ENCODE measurements around the gene DIAPH3. TPM values are rescaled to one million over a fixed set of nuclear protein-coding genes. Genes with fewer than 3 reads are reported as not detected.

DIAPH3 gene
- total and polyA plus RNA-seq, 4 donors, result 4.0 to 7.5 (median 5.6) TPM

- no peak for DNase-seq (ENCODE audit: low read depth in 4 of 6, low spot score in 6 of 6)
- H3K27ac ChIP-seq (ENCODE audit: low read depth, low read length), result no peak overlapping the region
- H3K36me3 ChIP-seq (ENCODE audit: control insufficient read depth, insufficient read depth, low read length), result no peaks in the 10 kb centered on the region
- WGBS (ENCODE audit: insufficient coverage), result no CpG with 5 or more reads among the region's 1 CpG
- H3K4me3 ChIP-seq (ENCODE audit: low read depth, low read length), result no peak overlapping the region
- H3K27me3 ChIP-seq (ENCODE audit: control insufficient read depth, insufficient read depth, low read length), result no peaks in the 10 kb centered on the region
- no peaks in the 10 kb centered on the region for H3K9me3 ChIP-seq (ENCODE audit: control insufficient read depth, insufficient read depth, low read length)
- no peaks in the 10 kb centered on the region for H3K4me1 ChIP-seq (ENCODE audit: control insufficient read depth, insufficient read depth, low read length)
These were observed 14.6 kb upstream of the DIAPH3 start for GRCh38 chr13:60178327-60178726.

DNA sequence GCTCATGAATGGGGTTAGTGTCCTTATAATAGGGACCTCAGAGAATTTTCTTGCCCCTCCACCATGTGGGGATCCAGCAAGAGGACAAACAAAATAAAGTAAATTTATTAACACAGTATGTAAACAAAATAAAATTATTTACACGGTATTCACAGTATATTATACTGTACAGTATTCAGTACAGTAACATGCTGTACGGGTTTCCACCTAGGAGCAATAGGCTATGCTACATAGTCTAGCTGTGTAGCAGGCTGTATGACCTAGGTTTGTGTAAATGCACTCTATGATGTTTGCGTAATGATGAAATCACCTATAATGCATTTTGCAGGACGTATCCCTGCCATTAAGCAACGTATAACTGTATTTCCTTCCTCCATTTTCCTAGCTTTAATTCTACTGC lies 11.8 kb upstream of the DIAPH3 start:
- H3K9me3 ChIP-seq (ENCODE audit: control insufficient read depth, insufficient read depth, low read length), result no peaks in the 10 kb centered on the region
- WGBS (ENCODE audit: insufficient coverage), result 96% methylated on average over 3 of the region's 5 CpGs

DNA sequence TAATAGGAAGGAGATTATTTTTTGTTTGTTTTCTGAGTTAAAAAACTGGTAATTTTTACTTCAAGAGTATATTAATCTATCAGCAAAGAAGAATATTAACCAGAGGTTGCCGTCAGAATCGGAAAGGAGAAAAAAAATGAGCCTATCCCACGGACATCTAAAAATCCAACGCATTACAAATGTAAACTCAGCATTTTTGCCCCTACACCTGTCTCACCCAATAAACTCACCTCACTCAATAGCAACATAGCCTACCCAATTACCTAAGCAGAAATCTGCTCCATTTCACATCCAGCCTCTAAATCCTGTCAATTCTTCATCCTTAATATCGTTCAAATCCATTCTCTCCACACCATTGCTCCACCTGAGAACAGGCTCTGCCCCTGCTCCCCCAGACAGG lies 10.4 kb upstream of the DIAPH3 start:
- no peak for DNase-seq (ENCODE audit: low read depth in 4 of 6, low spot score in 6 of 6)
- H3K4me1 ChIP-seq (ENCODE audit: control insufficient read depth, insufficient read depth, low read length), result no peaks in the 10 kb centered on the region
- no peak overlapping the region for H3K4me3 ChIP-seq (ENCODE audit: low read depth, low read length)
- no peak overlapping the region for H3K27ac ChIP-seq (ENCODE audit: low read depth, low read length)
- WGBS (ENCODE audit: insufficient coverage), result 89% methylated on average over 5 of the region's 5 CpGs
- H3K9me3 ChIP-seq (ENCODE audit: control insufficient read depth, insufficient read depth, low read length), result no peaks in the 10 kb centered on the region
- no peaks in the 10 kb centered on the region for H3K27me3 ChIP-seq (ENCODE audit: control insufficient read depth, insufficient read depth, low read length)
- no peaks in the 10 kb centered on the region for H3K36me3 ChIP-seq (ENCODE audit: control insufficient read depth, insufficient read depth, low read length)

More for the DNA sequence above, 11.8 kb upstream of the DIAPH3 start:
- no peak for DNase-seq (ENCODE audit: low read depth in 4 of 6, low spot score in 6 of 6)
- Histone ChIP-seq H3K4me1 (ENCODE audit: control insufficient read depth, insufficient read depth, low read length) (no peaks in the 10 kb centered on the region), H3K4me3 (ENCODE audit: low read depth, low read length) (no peak overlapping the region), H3K27ac (ENCODE audit: low read depth, low read length) (no peak overlapping the region), H3K36me3 (ENCODE audit: control insufficient read depth, insufficient read depth, low read length) (no peaks in the 10 kb centered on the region), H3K27me3 (ENCODE audit: control insufficient read depth, insufficient read depth, low read length) (no peaks in the 10 kb centered on the region)

- no peak overlapping the region for H3K4me3 ChIP-seq (ENCODE audit: low read depth, low read length)
- no peaks in the 10 kb centered on the region for H3K4me1 ChIP-seq (ENCODE audit: control insufficient read depth, insufficient read depth, low read length)
- no peaks in the 10 kb centered on the region for H3K36me3 ChIP-seq (ENCODE audit: control insufficient read depth, insufficient read depth, low read length)
- no peaks in the 10 kb centered on the region for H3K9me3 ChIP-seq (ENCODE audit: control insufficient read depth, insufficient read depth, low read length)
- H3K27me3 ChIP-seq (ENCODE audit: control insufficient read depth, insufficient read depth, low read length), result no peaks in the 10 kb centered on the region
- no peak for DNase-seq (ENCODE audit: low read depth in 4 of 6, low spot score in 6 of 6)
- no peak overlapping the region for H3K27ac ChIP-seq (ENCODE audit: low read depth, low read length)
- no CpG with 5 or more reads among the region's 2 CpGs for WGBS (ENCODE audit: insufficient coverage)
These were observed 8.4 kb upstream of the DIAPH3 start for GRCh38 chr13:60172111-60172510.

GRCh38 chr13:60170414-60170813 lies 6.7 kb upstream of the DIAPH3 start:
- no peaks in the 10 kb centered on the region for H3K4me1 ChIP-seq (ENCODE audit: control insufficient read depth, insufficient read depth, low read length)
- H3K4me3 ChIP-seq (ENCODE audit: low read depth, low read length), result no peak overlapping the region
- H3K27me3 ChIP-seq (ENCODE audit: control insufficient read depth, insufficient read depth, low read length), result no peaks in the 10 kb centered on the region
- 100% methylated on average over 2 of the region's 3 CpGs for WGBS (ENCODE audit: insufficient coverage)
- H3K27ac ChIP-seq (ENCODE audit: low read depth, low read length), result no peak overlapping the region
- H3K9me3 ChIP-seq (ENCODE audit: control insufficient read depth, insufficient read depth, low read length), result no peaks in the 10 kb centered on the region
- H3K36me3 ChIP-seq (ENCODE audit: control insufficient read depth, insufficient read depth, low read length), result no peaks in the 10 kb centered on the region
- no peak for DNase-seq (ENCODE audit: low read depth in 4 of 6, low spot score in 6 of 6)

GRCh38 chr13:60169239-60170031 lies 5.7 kb upstream of the DIAPH3 start:
- H3K36me3 ChIP-seq (ENCODE audit: control insufficient read depth, insufficient read depth, low read length), result no peaks in the 10 kb centered on the region
- no peak overlapping the region for H3K4me3 ChIP-seq (ENCODE audit: low read depth, low read length)
- H3K9me3 ChIP-seq (ENCODE audit: control insufficient read depth, insufficient read depth, low read length), result no peaks in the 10 kb centered on the region
- H3K27me3 ChIP-seq (ENCODE audit: control insufficient read depth, insufficient read depth, low read length), result no peaks in the 10 kb centered on the region
- no peak overlapping the region for H3K27ac ChIP-seq (ENCODE audit: low read depth, low read length)
- no peaks in the 10 kb centered on the region for H3K4me1 ChIP-seq (ENCODE audit: control insufficient read depth, insufficient read depth, low read length)
- WGBS (ENCODE audit: insufficient coverage), result no CpG with 5 or more reads among the region's 3 CpGs
- no peak for DNase-seq (ENCODE audit: low read depth in 4 of 6, low spot score in 6 of 6)

GRCh38 chr13:60167121-60167520 lies 3.4 kb upstream of the DIAPH3 start:
- no peaks in the 10 kb centered on the region for H3K27me3 ChIP-seq (ENCODE audit: control insufficient read depth, insufficient read depth, low read length)
- H3K27ac ChIP-seq (ENCODE audit: low read depth, low read length), result no peak overlapping the region
- no peak overlapping the region for H3K4me3 ChIP-seq (ENCODE audit: low read depth, low read length)
- no peak for DNase-seq (ENCODE audit: low read depth in 4 of 6, low spot score in 6 of 6)
- no peaks in the 10 kb centered on the region for H3K9me3 ChIP-seq (ENCODE audit: control insufficient read depth, insufficient read depth, low read length)
- 95% methylated on average over 3 of the region's 3 CpGs for WGBS (ENCODE audit: insufficient coverage)
- H3K4me1 ChIP-seq (ENCODE audit: control insufficient read depth, insufficient read depth, low read length), result peaks cover 4% of the 10 kb centered on the region
- H3K36me3 ChIP-seq (ENCODE audit: control insufficient read depth, insufficient read depth, low read length), result no peaks in the 10 kb centered on the region

GRCh38 chr13:60165391-60166099 lies 1.8 kb upstream of the DIAPH3 start:
- 67% methylated on average over 1 of the region's 3 CpGs for WGBS (ENCODE audit: insufficient coverage)
- no peak for DNase-seq (ENCODE audit: low read depth in 4 of 6, low spot score in 6 of 6)

DNA sequence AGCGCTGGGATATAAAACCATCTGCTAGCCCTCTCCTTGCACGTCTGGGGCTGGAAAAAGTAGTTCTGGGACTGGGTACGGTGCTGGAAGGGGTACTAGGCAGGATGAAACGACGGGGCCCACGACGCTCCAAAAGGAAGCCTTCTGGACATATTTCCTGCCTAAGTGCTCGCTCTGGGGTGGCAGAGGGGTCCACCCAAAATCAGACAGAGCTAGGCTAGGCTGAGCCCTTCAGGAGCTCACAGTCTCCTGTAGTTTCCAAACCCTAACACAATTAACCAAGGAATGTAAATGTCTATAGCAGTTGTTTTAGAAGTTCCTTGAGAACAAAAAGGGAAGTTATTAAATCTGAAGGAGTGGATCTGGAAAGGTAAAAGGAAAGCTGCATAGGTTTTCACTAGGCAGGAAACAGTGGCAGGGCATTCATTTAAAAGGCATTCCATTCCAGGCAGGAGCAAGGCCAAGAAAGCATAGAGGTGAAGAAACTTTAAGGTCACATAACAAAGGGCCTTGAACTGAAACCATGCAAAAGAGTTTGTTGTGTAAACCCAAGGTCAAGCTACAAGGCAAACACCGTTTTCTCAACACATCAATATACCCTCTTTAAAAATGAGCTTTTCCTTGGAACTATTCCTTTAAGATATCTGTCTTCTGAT lies 634 bp upstream of the DIAPH3 start:
- Histone ChIP-seq H3K4me3 (ENCODE audit: low read depth, low read length) (peak overlapping the region; percentile 88), H3K4me1 (ENCODE audit: control insufficient read depth, insufficient read depth, low read length) (peaks cover 4% of the 10 kb centered on the region), H3K27me3 (ENCODE audit: control insufficient read depth, insufficient read depth, low read length) (no peaks in the 10 kb centered on the region), H3K27ac (ENCODE audit: low read depth, low read length) (peak overlapping the region; percentile 96), H3K9me3 (ENCODE audit: control insufficient read depth, insufficient read depth, low read length) (no peaks in the 10 kb centered on the region), H3K36me3 (ENCODE audit: control insufficient read depth, insufficient read depth, low read length) (no peaks in the 10 kb centered on the region)
- WGBS (ENCODE audit: insufficient coverage), result under 1% methylated on average over 8 of the region's 9 CpGs
- peak in 3 of 6 donors; percentile 7 to 28 (median 9) for DNase-seq (ENCODE audit: low read depth in 4 of 6, low spot score in 6 of 6)

More at GRCh38 chr13:60165391-60166099, 1.8 kb upstream of the DIAPH3 start:
- H3K27me3 ChIP-seq (ENCODE audit: control insufficient read depth, insufficient read depth, low read length), result no peaks in the 10 kb centered on the region
- no peaks in the 10 kb centered on the region for H3K36me3 ChIP-seq (ENCODE audit: control insufficient read depth, insufficient read depth, low read length)
- no peak overlapping the region for H3K4me3 ChIP-seq (ENCODE audit: low read depth, low read length)
- no peaks in the 10 kb centered on the region for H3K9me3 ChIP-seq (ENCODE audit: control insufficient read depth, insufficient read depth, low read length)
- H3K27ac ChIP-seq (ENCODE audit: low read depth, low read length), result no peak overlapping the region
- H3K4me1 ChIP-seq (ENCODE audit: control insufficient read depth, insufficient read depth, low read length), result peaks cover 4% of the 10 kb centered on the region
